ENCODE data around the gene MAD2L2.

Gene MAD2L2

GRCh38 chr1:11681071-11681771, at the start of gene MAD2L2:
Gene MAD2L2 (minus strand): TSS chr1:11681148. CDS start chr1:11680601, 547 bp downstream.
- DNase-seq = peak; percentile 86 to 93

GRCh38 chr1:11730429-11730891, 49.5 kb upstream of the MAD2L2 start:
- DNase-seq = peak in 1 of 2 experiments; percentile 9

- no peak for DNase-seq
These were observed 48.8 kb upstream of the MAD2L2 start for GRCh38 chr1:11729498-11730428.

- no peak for DNase-seq
These were observed 48.2 kb upstream of the MAD2L2 start for GRCh38 chr1:11729155-11729497.

- no peak for DNase-seq
These were observed 47.3 kb upstream of the MAD2L2 start for GRCh38 chr1:11728126-11728806.

- DNase-seq = no peak
These were observed 46.2 kb upstream of the MAD2L2 start for GRCh38 chr1:11727119-11727518.

- no peak for DNase-seq
These were observed 44.7 kb upstream of the MAD2L2 start for GRCh38 chr1:11725616-11726015.

- no peak for DNase-seq
These were observed 41.6 kb upstream of the MAD2L2 start for GRCh38 chr1:11722538-11722937.

- DNase-seq = no peak
These were observed 40.4 kb upstream of the MAD2L2 start for GRCh38 chr1:11721311-11721710.

GRCh38 chr1:11720525-11720924, 39.6 kb upstream of the MAD2L2 start:
- DNase-seq = no peak

- no peak for DNase-seq
These were observed 39.1 kb upstream of the MAD2L2 start for GRCh38 chr1:11720033-11720376.

- peak; percentile 83 for DNase-seq
These were observed 38.5 kb upstream of the MAD2L2 start for GRCh38 chr1:11719313-11720032.

- DNase-seq = no peak
These were observed 34.1 kb upstream of the MAD2L2 start for GRCh38 chr1:11714831-11715575.

- DNase-seq = no peak
These were observed 32.1 kb upstream of the MAD2L2 start for GRCh38 chr1:11713095-11713494.

GRCh38 chr1:11712285-11712684, 31.3 kb upstream of the MAD2L2 start:
- no peak for DNase-seq

- DNase-seq = no peak
These were observed 30.5 kb upstream of the MAD2L2 start for GRCh38 chr1:11711490-11711889.

GRCh38 chr1:11708554-11709350, 27.8 kb upstream of the MAD2L2 start:
- no peak for DNase-seq

- DNase-seq = no peak
These were observed 26.8 kb upstream of the MAD2L2 start for GRCh38 chr1:11707621-11708276.

- no peak for DNase-seq
These were observed 25.3 kb upstream of the MAD2L2 start for GRCh38 chr1:11706292-11706691.

GRCh38 chr1:11705596-11705995, 24.6 kb upstream of the MAD2L2 start:
- no peak for DNase-seq

All from stimulated activated CD4-positive, alpha-beta T cell treated with anti-CD3 and anti-CD28 coated beads, Interleukin-4, amount 100 ng/mL, for 4 hours (primary cell).